Ureter (tissue), 1 donor: ENCODE results near the gene SMYD3. TPM values are rescaled to one million over a fixed set of nuclear protein-coding genes. Genes with fewer than 3 reads are reported as not detected.
"Not testable (repeated sequence)": the region's sequence is repeated elsewhere in the genome, so short reads cannot be mapped to it uniquely, and the experiment has no call there.

ENCODE experiments used
- DNase-seq: peaks from one replicate; pipeline ENCODE4 v3.0.0-alpha.2; 2020; ENCODE audit warnings: low spot score
- total RNA-seq: library from RNA; stranded (reverse); gene quantifications from one replicate; pipeline ENCODE4 v1.2.4, GENCODE V29; 2023
- donor health status: DM: yes; HTN: yes; CAD: no.

The SMYD3 gene
- total RNA-seq, 1 donor from 2014 or later = 29.3 TPM

DNA sequence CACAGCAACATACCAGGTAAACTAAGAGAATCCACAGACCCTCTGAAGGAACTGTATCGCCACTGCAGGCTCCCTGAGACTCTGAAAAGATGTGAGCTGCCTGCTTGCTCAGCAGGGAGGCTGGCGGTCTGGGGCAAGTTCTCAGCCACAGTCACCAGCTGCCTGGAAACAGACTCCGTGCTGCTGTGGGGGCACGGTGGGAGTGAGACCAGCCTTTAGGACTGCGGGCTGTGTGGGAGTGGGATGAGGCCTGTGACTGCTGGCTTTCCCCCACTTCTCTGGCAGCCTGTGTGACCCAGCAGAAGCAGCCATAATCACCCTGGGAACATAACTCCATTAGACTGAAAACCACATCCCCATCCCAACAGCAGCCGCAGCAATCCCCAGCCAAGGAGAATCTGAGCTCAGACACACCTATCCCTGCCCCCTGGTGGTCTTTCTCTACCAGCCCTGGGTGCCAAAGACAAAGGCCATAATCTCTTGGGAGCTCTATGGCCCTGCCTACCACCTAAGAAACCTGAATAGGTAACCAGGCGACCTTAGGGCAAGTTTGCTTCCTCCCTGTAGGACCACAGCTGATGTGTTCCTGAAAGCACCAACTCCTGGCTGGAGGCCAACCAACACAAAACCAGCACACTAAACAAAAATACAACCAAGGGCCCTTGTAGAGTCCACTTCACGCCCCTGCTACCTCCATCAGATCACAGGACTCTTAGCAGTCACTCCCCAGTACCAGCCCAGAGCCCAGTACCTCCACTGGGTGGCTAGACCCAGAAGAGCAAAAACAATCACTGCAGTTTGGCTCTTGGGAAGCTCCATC lies 151.5 kb downstream of the SMYD3 start:
- no peak for DNase-seq

DNA sequence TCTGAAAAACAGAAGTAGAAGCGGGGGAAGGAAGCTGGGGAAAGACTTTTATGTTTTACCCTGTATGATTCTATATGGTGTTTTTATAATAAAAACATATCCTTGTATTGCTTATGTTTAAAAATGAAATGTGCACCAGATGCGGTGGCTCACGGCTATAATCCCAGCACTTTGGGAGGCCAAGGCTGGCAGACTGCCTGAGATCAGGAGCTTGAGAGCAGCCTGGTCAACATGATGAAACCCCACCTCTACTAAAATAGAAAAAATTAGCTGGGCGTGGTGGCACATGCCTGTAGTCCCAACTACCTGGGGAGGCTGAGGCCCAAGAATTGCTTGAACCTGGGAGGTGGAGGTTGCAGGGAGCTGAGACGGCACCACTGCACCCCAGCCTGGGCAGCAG lies 155.4 kb downstream of the SMYD3 start:
- DNase-seq = no peak

DNA sequence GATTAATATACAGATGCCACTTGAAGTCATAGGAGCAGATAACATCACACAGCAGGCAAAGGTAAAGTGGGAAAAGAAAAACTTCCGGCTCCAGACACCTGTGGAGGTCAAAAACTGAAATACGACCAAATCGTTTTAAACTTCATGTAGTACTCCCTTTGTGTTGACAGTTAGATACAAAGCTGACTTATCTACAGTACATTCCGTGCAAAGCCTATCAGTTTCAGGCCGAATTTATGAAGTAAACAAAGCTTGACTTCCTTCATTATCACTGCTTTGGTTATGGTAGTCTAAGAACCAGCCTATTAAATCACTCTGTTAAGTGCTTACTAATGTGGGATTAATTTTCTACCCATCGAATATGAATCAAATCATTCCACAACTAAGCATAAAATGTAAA lies 156.3 kb downstream of the SMYD3 start:
- DNase-seq = no peak

GRCh38 chr1:246343937-246344336 lies 163.1 kb downstream of the SMYD3 start:
- no peak for DNase-seq

DNA sequence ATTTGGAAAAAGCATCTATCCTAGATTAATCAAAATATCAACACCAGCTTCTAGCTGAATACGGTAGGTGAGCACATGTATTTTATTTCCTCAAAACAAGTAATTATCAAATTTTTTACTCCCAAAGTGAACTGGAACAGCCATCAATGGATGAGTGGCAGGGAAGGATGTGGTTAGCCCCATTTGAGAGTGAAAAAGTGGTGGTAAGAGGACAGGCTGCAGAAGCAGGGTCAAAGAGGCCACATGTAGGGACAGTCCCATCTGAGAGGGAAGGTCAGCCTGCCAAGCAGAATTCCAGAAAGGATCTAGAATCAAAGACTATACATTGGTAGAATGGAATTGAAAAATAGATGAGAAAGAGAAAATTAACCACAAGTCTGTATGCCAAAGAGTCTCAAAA lies 163.8 kb downstream of the SMYD3 start:
- no peak for DNase-seq

- no peak for DNase-seq
Measured at GRCh38 chr1:246338546-246338945, 168.5 kb downstream of the SMYD3 start.

GRCh38 chr1:246338098-246338497 lies 169.0 kb downstream of the SMYD3 start:
- no peak for DNase-seq

GRCh38 chr1:246335151-246335550 lies 171.9 kb downstream of the SMYD3 start:
- DNase-seq = no peak

DNA sequence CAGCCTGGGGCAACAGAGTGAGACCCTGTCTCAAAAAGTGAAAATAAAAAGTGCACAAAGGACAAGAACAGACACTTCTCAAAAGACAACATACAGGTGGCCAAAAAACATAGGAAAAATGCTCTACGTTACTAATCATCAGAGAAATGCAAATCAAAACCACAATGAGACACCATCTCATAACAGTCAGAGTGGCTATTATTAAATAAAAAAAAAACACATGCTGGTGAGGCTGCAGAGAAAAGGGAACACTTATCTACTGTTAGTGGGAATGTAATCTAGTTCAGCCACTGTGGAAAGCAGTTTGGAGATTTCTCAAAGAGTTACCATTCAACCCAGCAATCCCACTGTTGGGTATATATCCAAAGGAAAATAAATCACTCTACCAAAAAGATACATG lies 173.2 kb downstream of the SMYD3 start:
- no peak for DNase-seq

DNA sequence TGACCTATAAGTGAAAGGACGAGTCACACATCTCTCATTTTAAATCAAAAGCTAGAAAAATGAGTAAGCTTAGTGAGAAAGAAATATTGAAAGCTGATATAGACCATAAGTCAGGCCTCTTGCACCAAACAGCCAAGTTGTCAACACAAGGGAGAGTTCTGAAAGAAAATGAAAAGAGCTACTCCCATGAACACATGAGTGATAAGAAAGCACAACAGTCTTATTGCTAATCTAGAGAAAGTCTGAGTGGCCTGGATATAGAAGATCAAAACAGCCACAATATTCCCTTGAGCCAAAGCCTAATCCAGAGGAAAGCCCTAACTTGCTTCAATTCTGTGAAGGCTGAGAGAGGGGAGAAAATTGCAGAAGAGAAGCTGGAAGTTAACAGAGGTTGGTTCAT lies 175.0 kb downstream of the SMYD3 start:
- DNase-seq = no peak

GRCh38 chr1:246329900-246330299 lies 177.2 kb downstream of the SMYD3 start:
- no peak for DNase-seq

GRCh38 chr1:246329292-246329691 lies 177.8 kb downstream of the SMYD3 start:
- not testable (repeated sequence) for DNase-seq

DNA sequence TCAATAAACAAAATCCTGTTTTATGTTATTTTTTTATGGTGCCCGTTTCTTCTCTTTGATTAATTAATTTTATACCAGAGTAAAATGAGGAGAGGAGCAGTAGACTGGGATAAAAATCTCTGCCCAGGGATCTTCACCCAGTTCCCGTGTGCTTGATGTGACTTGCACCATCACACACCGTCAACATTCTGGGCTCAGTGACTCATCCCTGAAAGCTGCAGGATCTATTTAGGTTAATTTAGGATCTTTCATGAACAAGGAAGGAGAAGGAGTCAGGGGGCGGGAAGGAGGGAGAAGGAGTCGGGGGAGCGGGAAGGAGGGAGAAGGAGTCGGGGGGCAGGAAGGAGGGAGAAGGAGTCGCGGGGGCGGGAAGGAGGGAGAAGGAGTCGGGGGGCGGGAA lies 182.4 kb downstream of the SMYD3 start:
- no peak for DNase-seq

- not testable (repeated sequence) for DNase-seq
Measured at GRCh38 chr1:246324033-246324432, 183.0 kb downstream of the SMYD3 start.

- DNase-seq = no peak
Measured at GRCh38 chr1:246320286-246320685, 186.8 kb downstream of the SMYD3 start.

- no peak for DNase-seq
Measured at GRCh38 chr1:246319083-246319714, 187.9 kb downstream of the SMYD3 start.

DNA sequence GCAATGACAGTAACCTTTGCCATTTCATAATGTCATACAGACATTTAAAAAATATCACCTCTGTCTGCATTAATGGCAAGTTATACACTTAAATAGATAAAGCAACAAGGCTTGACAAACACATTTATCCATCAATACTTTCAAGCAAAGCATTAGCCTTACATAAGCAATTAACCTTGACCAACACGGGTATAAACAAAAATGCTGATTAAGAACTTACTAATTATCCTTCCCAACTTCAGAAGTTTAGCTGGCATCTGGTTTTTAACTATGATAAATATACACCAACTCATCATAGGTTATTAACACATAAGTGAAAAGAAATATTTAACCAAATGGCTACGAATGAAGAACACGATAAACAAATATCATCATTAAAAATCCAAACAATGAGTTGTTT lies 188.5 kb downstream of the SMYD3 start:
- DNase-seq = no peak

DNA sequence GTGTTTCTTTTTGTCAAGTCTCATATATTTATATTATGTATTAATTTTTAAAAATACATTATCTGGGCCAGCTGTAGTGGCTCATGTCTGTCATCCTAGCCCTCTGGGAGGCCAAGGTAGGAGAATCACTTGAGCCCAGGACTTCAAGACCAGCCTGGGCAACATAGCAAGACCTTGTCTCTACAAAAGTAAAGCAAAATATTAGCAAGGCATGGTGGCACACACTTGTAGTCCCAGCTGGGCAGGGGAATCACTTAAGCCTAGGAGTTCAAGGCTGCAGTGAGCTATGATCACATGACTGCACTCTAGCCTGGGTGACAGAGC lies 189.1 kb downstream of the SMYD3 start:
- DNase-seq = no peak

DNA sequence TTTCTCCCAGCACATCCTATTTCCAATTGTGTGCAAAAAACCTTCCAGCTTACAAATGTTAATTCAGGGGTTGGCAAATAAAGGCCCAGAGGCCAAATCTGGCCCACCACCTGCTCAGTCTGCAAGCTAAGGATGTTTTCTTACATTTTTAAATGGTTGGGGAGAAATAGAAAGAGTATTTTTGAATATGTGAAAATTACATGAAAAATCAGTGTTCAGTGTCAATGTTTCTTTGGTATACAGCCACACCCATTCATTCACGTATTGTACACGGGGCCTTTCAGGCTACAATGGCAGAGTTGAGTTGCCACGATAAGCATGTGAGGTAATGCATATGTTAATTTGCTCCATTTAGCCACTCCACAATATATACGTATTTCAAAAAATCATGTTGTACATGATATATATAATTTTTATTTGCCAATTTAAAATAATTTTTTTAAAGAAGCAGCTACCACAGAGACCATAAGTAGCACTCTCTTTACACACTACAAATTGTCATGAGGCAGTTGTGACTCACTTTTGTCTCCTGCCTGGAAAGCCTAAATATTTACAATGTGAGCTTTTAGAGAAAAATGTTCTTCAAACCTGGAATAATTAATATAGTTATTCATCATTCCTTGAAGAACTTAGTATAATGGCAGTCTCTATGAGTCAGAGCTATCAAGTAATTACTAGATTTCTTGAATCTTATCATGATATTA lies 189.6 kb downstream of the SMYD3 start:
- DNase-seq = no peak

- no peak for DNase-seq
Measured at GRCh38 chr1:246311461-246311860, 195.6 kb downstream of the SMYD3 start.

DNA sequence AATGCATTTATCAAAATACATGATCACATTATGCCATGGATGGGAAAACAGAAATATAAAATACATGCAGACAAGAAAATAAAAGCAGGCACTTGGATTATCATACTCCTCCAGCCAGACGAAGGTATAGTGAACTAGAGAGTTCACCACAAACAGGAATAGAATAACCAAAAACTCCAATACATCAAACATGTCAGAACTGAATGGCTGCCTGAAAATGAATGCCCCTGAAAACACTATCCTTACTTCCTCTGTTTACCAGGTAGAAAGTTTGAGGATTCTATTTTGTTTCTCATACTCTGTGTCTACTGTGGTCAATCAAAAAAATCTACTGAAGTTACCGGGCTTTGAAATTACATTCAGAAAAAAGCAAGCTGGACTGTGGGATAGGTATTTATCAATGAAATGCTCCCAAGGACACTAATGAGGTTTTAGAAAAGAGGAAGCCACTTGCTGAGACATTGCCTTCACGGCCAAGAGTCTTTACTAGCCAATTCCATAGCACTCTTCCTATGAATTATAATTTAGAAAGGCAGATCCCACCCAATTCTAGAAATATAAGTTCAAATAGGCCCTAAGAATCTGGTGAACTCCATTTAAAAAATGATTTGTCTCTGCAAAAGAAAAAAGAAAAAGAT lies 197.7 kb downstream of the SMYD3 start:
- no peak for DNase-seq

DNA sequence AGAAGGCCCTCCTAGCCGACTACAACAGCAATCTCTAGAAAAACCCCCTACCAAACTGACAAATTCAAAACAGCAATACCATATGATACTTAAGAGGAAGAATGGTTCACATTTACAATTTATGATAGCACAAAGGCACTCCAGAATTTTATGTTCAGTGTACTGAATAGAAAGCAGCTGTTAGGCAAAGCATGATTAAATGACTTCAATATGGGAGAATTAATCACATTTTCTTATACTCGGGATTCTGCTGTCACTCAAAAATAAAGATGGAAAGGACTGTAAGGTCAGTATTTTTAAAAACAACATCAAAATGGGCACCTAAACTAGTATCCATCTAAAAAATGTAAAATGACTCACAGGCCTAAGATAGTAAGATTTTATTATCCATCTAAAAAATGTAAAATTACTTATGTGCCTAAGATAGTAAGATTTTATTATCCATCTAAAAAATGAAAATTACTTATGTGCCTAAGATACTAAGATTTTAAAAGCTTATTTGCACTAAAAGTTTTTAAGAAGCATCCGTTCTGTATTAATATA lies 198.5 kb downstream of the SMYD3 start:
- no peak for DNase-seq
